OCI-M2 (cell line): ENCODE results near the gene LSMEM2.
A peak's percentile ranks its signal among the peaks of the same experiment; 100 is the strongest.

Source experiments
- DNase-seq: peaks from one replicate; lab custom pipeline; 2025; ENCODE audit not compliant: unreplicated experiment; lab: John Stamatoyannopoulos, UW

LSMEM2 gene

DNA sequence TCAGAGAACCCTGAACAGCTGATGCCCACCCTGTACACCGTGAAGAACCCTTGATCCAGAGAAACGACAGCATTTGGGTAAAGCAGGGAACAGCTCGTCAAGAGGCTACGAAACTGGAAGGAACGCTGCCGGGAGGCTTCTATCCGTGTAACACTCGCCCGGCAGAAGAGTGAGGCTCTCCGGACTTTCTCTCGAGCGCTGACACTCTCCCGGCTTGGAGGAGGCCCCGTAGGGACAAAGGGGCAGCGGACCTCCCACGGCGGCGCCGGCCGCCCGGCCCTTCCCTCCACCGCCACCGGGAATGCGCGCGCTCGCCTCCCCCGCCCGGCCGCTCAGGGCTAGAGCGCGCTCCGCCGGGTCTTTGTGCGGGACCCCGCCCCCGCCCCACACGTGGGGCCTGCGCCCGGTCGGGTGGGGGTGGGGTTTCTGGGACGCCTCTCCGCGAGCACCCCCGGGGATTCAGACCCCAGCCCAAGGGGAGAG, 42.0 kb downstream of the LSMEM2 start:
- no peak for DNase-seq

- peak; percentile 61 for DNase-seq
Observed at GRCh38 chr3:50321336-50322114, 42.6 kb downstream of the LSMEM2 start.

DNA sequence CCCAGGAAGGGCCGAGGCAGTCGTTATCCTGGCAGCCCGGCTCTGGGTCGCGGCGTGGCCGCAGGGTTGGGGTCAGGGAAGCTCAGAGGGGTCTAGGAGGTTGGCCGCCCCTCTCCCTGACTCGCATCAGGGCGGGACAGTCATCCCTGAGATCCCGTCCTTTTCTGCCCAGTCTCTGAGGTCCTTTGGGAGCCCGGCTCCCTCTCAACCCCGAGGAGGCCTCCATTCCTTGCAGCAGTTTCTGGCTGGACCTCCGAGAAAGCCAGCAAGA, 43.2 kb downstream of the LSMEM2 start:
- DNase-seq: no peak

GRCh38 chr3:50322386-50323091, 43.7 kb downstream of the LSMEM2 start, which contains the start of gene HYAL2:
Gene HYAL2 (minus strand): TSS chr3:50322745. CDS start chr3:50320489, 2,256 bp downstream.
- DNase-seq: no peak

GRCh38 chr3:50323092-50323600, 44.3 kb downstream of the LSMEM2 start:
- no peak for DNase-seq

DNA sequence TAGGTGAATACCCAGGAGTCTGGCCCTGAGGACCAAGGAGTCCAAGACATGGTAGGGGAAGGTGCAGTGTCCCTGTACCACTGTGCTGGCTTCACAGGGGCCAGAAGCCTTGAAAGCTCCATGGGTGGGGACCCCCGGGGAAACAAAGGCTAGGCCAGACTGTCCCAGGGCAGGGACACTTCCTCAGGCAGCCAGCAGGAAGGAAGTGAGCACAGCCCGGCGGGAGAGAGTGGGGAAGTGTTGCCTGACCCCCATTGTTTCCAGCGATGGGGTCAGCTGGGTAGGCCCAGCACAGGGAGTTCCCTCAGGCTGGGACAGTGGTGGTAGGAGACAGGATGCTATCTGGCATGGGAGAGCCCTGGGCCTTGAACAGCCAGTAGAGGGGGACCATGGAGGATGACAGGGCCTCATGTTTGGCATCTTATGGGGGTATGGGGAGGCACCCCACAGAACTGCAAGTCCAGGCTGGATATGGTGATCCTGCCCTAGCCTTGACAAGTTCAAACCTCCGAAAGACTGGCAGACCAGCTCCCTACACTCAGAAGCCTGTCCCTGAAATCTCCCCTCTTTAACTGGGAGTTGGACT, 44.8 kb downstream of the LSMEM2 start:
- DNase-seq: no peak

DNA sequence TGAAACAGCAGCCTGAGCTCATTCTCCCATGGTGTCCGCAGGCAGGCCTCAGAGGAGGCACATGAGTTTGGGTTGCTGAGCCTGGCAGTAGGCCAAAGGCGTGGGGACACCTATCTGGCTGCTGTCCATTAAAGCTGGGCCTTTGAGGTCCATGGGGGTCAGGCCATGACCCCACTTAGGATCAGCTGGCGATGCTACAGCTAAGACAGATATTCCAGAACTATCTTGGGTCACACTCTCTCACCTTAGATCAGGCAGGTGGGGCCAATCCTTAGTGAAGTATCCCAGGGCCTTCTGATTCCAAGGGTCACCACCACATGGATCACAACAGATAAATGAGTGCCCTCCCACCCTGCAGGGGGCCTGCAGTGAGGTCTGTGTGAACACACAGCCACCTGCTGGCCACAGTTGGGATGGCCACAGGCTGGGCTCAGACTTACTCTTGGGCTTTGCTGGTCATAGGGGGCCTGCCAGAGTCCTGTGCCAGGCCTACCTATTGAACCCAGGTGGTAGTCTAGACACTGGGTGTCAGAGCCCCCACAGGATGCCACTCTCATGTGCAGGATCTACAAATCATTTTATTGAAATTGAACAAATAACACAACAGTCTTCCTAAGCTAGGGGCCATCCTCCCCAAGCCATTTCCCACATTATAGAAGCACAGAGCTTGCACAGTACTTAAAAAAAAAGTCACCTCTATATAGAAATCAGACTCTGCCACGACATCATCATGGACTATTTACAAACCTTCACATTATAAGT, 45.6 kb downstream of the LSMEM2 start:
- DNase-seq: peak; percentile 47

DNA sequence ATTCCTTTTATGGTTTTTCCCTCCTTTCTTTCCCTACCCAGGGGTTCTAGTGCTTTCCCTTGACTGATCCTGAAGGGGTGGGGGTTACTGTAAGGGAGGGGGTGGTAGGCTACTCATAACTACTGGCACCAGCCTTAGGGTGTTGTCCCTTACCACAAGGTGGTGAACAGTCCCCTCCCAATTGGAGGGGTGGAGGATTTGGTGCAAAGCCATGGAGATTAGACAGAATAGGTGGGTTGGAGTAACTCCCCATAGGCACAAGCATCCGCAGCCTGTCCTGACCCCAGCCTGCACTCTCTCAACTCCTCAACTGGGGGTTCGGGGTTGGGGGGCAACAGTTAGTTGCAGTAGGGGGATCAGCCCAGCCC, 46.2 kb downstream of the LSMEM2 start:
- no peak for DNase-seq

DNA sequence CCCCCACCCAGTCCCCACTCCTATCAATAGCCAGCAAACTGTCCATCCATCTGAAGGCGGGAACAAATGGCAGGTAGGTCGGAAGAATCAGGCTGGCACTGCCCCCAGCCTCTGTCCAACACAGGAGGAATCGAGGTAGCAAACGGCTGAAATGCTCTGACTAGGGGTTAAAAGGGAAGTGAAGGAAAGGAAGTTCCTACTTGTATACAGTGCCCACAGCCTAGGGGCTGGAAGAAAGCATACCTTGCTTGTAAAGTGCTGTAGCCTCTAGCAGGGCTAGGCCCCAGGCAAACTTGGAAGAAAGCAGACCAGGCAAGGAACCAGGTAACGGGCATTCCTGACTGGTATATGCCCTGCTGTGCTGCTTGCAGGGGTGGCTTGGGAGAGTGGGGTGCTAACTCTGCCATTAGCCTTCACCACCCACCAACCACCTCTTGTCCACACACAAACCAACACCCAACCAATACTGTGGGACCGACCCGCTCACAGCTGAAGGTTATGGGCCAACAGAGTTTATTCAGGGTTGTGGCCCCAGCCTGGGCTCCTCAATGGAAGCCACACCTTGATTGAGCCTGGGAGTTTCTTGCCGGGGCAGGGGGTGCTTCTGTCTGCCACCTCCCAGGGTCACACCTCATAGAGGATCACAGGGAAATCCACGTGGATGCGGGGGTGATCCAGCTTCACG, 46.8 kb downstream of the LSMEM2 start:
- no peak for DNase-seq

- no peak for DNase-seq
Observed at GRCh38 chr3:50326182-50326541, 47.3 kb downstream of the LSMEM2 start.

DNA sequence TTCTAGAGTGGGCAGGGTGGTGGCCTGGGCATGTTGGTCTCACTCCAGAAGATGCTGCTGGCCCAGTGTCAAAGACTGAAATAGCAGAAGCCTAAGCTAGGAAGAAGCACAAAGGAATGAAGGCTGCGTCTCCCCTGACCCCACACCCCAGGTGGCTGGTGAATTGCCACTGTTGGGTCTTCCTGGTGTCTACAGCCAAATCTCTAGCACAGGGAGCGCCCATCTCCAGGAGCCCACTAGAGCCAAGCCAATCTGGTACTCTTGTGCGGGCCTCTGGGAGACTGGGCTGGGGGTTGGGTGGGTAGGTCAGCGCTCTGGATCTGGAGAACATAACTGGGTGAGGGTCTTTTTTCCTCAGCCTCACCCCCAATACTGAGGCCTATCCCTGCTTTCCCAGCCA, 48.2 kb downstream of the LSMEM2 start:
- no peak for DNase-seq

- DNase-seq: peak; percentile 79
Observed at GRCh38 chr3:50327943-50328691, 49.2 kb downstream of the LSMEM2 start, which contains the start of gene TUSC2. Gene TUSC2 (minus strand): TSS chr3:50328223. CDS start chr3:50328099, 124 bp downstream.

GRCh38 chr3:50330330-50330729, 51.4 kb downstream of the LSMEM2 start:
- no peak for DNase-seq

- DNase-seq: no peak
Observed at GRCh38 chr3:50331364-50331907, 52.5 kb downstream of the LSMEM2 start.

GRCh38 chr3:50333744-50334328, 54.9 kb downstream of the LSMEM2 start:
- DNase-seq: no peak

GRCh38 chr3:50334339-50335075, 55.6 kb downstream of the LSMEM2 start:
- DNase-seq: no peak

- DNase-seq: no peak
Observed at GRCh38 chr3:50336452-50337174, 57.7 kb downstream of the LSMEM2 start.
